Panc1 (cell line): Measurements from ENCODE around the gene BYSL. TPM values are rescaled to one million over a fixed set of nuclear protein-coding genes. Genes with fewer than 3 reads are reported as not detected.
A peak's percentile ranks its signal among the peaks of the same experiment; 100 is the strongest.

Source experiments
- ATAC-seq: fragments of 200-7000 bp; cut with Tn5 transposase; 2 replicates; pipeline ENCODE4 v1.9.1; 2020; ENCODE audit warnings: mild to moderate bottlenecking, moderate library complexity
- BruUV-seq: library from RNA; stranded (reverse); fragments of 400-500 nt; replicated peaks from 2 replicates; lab custom pipeline; 2021; lab: Mats Ljungman, UMichigan
- CTCF ChIA-PET: fragments of 300-600 bp; sonication (Branson Sonifier 250); formaldehyde crosslinking; loops from one replicate; lab custom pipeline; 2022; ENCODE audit warnings: antibody characterized with exemption; lab: Charles Lee
- POLR2A ChIA-PET: fragments of 300-600 bp; sonication (Branson Sonifier 250); formaldehyde crosslinking; loops from one replicate; lab custom pipeline; 2022; ENCODE audit warnings: antibody characterized with exemption; lab: Charles Lee
- DNase-seq: peaks from one replicate; pipeline ENCODE4 v3.0.0-alpha.2; 2010; ENCODE audit warnings: low read depth, low spot score
- H3K27ac ChIP-seq: 2 replicates; pipeline ENCODE4 v1.5.1; 2011; ENCODE audit warnings: mild to moderate bottlenecking, low read length, inconsistent platforms
- H3K27me3 ChIP-seq: fragments of 200-500 bp; sonication (Bioruptor generic); 2 replicates; pipeline ENCODE4 v1.6.0; 2014; ENCODE audit warnings: low read length, inconsistent platforms; ENCODE audit not compliant: control insufficient read depth, insufficient read depth
- H3K36me3 ChIP-seq: fragments of 200-500 bp; sonication (Bioruptor generic); 2 replicates; pipeline ENCODE4 v1.5.1; 2014; ENCODE audit warnings: inconsistent platforms, mild to moderate bottlenecking, low read length, moderate library complexity; ENCODE audit not compliant: control insufficient read depth, insufficient read depth
- H3K4me1 ChIP-seq: 2 replicates; pipeline ENCODE4 v1.5.1; 2011; ENCODE audit warnings: inconsistent platforms, mild to moderate bottlenecking, low read length, moderate library complexity; ENCODE audit not compliant: control insufficient read depth, insufficient read depth
- H3K4me3 ChIP-seq, 2 experiments: 2 replicates each; pipeline ENCODE4 v1.5.1; 2011 to 2012; ENCODE audit warnings: low read depth in 2 of 2, low read length in 2 of 2, mild to moderate bottlenecking in 2 of 2, inconsistent platforms in 1 of 2, moderate library complexity in 1 of 2
- H3K9me3 ChIP-seq: fragments of 200-500 bp; sonication (Bioruptor generic); 2 replicates; pipeline ENCODE4 v1.5.1; 2014; ENCODE audit warnings: low read depth, mild to moderate bottlenecking, inconsistent platforms, low read length, moderate library complexity; ENCODE audit not compliant: control insufficient read depth, insufficient read depth
- POLR2AphosphoS5 ChIP-seq: IDR thresholded peaks from 2 replicates; pipeline ENCODE4 v1.6.1; 2012; ENCODE audit warnings: mild to moderate bottlenecking, low read depth, low read length, moderate library complexity
- SIN3A ChIP-seq: IDR thresholded peaks from 2 replicates; pipeline ENCODE4 v1.6.1; 2012; ENCODE audit warnings: low read depth, mild to moderate bottlenecking, low read length, moderate library complexity, borderline replicate concordance; ENCODE audit not compliant: insufficient read depth
- TCF7L2 ChIP-seq: IDR thresholded peaks from 2 replicates; pipeline ENCODE4 v1.6.1; 2011; ENCODE audit warnings: mild to moderate bottlenecking, low read depth, low read length, inconsistent platforms
- in situ Hi-C: cut with HindIII; loops from 2 replicates; pipeline ENCODE4 v1.10.0; 2016; ENCODE audit warnings: low sequenced_read_pairs, low pct_unique_long_range_greater_than_20kb
- intact Hi-C: fragments of 100-400 bp; cut with micrococcal nuclease; formaldehyde crosslinking; loops from one replicate; pipeline ENCODE4 v1.10.0; 2022; ENCODE audit not compliant: unreplicated experiment
- total RNA-seq: library from RNA; stranded (reverse); gene quantifications from one replicate; pipeline ENCODE4 v1.2.1, GENCODE V29; 2021; ENCODE audit not compliant: unreplicated experiment
- TF ChIP-seq, protein P1 (sequence below): fragments of 450-650 bp; IDR thresholded peaks from 2 replicates; pipeline ENCODE4 v1.5.1; 2017; ENCODE audit warnings: mild to moderate bottlenecking
- TF ChIP-seq, protein P2 (sequence below), 2 experiments: IDR thresholded peaks; 2 replicates each; pipeline ENCODE4 v1.6.1; 2011 to 2012; ENCODE audit warnings: low read depth in 2 of 2, control low read depth in 1 of 2, low read length in 1 of 2, mild to moderate bottlenecking in 1 of 2, moderate library complexity in 1 of 2; ENCODE audit not compliant: insufficient read depth in 1 of 2

The BYSL gene
- total RNA-seq, 1 experiment from 2014 or later: 49.1 TPM

DNA sequence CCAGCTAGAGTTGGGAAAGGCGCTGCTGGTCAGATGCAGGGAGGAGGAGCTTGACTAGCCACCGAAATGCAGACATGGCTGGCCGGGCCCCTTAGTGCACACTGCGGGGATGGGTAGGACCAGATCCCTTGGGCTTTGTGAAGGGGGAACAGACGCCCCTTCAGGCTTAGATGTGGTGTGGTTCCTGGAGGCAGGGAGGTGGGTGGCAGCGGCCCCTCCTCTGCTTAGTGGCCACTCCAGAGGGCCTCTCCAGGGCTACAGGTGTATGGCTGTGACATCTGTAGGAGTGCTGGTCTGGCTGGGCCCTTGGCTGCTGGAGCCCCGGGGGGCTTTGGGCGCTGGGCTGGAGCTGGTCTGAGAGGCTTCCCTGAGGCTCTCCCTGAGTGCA is 14.4 kb downstream of the BYSL start:
- in situ Hi-C loops (no loop called here), intact Hi-C loops (loop anchor here (1.0 kb wide), 2 partner anchors 89 to 109 kb away; no protein-coding TSS in a partner anchor)
- POLR2A ChIA-PET: no interaction called here
- TF ChIP-seq POLR2AphosphoS5: no peak
- TF ChIP-seq, protein P1, sequence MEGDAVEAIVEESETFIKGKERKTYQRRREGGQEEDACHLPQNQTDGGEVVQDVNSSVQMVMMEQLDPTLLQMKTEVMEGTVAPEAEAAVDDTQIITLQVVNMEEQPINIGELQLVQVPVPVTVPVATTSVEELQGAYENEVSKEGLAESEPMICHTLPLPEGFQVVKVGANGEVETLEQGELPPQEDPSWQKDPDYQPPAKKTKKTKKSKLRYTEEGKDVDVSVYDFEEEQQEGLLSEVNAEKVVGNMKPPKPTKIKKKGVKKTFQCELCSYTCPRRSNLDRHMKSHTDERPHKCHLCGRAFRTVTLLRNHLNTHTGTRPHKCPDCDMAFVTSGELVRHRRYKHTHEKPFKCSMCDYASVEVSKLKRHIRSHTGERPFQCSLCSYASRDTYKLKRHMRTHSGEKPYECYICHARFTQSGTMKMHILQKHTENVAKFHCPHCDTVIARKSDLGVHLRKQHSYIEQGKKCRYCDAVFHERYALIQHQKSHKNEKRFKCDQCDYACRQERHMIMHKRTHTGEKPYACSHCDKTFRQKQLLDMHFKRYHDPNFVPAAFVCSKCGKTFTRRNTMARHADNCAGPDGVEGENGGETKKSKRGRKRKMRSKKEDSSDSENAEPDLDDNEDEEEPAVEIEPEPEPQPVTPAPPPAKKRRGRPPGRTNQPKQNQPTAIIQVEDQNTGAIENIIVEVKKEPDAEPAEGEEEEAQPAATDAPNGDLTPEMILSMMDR: no peak
- TF ChIP-seq, protein P2, sequence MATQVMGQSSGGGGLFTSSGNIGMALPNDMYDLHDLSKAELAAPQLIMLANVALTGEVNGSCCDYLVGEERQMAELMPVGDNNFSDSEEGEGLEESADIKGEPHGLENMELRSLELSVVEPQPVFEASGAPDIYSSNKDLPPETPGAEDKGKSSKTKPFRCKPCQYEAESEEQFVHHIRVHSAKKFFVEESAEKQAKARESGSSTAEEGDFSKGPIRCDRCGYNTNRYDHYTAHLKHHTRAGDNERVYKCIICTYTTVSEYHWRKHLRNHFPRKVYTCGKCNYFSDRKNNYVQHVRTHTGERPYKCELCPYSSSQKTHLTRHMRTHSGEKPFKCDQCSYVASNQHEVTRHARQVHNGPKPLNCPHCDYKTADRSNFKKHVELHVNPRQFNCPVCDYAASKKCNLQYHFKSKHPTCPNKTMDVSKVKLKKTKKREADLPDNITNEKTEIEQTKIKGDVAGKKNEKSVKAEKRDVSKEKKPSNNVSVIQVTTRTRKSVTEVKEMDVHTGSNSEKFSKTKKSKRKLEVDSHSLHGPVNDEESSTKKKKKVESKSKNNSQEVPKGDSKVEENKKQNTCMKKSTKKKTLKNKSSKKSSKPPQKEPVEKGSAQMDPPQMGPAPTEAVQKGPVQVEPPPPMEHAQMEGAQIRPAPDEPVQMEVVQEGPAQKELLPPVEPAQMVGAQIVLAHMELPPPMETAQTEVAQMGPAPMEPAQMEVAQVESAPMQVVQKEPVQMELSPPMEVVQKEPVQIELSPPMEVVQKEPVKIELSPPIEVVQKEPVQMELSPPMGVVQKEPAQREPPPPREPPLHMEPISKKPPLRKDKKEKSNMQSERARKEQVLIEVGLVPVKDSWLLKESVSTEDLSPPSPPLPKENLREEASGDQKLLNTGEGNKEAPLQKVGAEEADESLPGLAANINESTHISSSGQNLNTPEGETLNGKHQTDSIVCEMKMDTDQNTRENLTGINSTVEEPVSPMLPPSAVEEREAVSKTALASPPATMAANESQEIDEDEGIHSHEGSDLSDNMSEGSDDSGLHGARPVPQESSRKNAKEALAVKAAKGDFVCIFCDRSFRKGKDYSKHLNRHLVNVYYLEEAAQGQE (IDR thresholded peaks at IDR 0.05; ENCODE audit: insufficient read depth in 1 of 2, low read depth in 2 of 2, low read length in 1 of 2): no peak
- TF ChIP-seq SIN3A: no peak
- no peak for TF ChIP-seq TCF7L2
- peak overlapping the region; percentile 3; the same call in 1 of the 2 replicates for H3K27ac ChIP-seq
- no peaks in the 10 kb centered on the region for H3K9me3 ChIP-seq
- peaks cover 39% of the 10 kb centered on the region for H3K4me1 ChIP-seq
- H3K4me3 ChIP-seq: no peak overlapping the region
- H3K36me3 ChIP-seq: peaks cover 14% of the 10 kb centered on the region
- ATAC-seq: peak; percentile 17
- no peaks in the 10 kb centered on the region for H3K27me3 ChIP-seq
- DNase-seq: no peak
- CTCF ChIA-PET: interaction anchor here (2.4 kb wide), 1 partner anchor 89 kb away, joined by 7 read pairs; no protein-coding TSS in a partner anchor
- no TSS peak for BruUV-seq

DNA sequence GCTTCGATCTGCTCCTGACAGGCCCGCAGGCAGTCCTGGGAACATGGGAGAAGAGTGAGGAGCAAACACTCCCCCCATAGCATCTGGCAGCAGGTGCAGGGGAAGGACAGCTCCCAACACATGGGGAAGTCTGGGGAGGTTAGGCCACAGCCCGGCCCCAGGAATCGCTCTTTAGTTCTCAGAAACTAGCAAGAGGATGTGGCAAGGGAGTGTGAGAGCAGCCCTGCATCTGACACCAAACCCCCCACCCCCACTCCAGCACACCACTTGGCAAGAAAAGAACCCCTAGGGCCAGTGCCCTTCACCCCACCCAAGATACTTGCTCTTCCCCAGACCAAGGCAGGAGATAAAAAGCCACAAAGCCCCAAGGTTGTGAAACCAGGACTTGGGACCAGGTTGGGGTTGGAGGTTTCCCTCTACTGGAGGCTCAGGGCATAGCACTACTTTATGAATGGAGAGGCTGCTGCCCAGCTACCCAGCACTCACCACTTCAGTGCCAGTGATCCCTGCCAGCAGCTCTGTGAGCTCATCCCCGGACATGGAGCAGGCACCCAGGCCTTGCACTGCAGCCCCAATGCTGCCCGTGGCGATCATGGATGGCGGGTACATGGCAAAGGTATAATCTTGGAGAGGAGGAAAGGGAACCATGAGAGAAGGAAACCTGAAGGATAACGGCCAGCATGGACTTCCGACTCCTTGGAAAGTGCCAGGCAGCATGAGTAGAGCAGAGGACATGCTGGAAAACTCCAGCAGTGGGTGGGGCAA is 15.0 kb downstream of the BYSL start:
- Histone ChIP-seq H3K4me1 (peaks cover 39% of the 10 kb centered on the region), H3K27me3 (no peaks in the 10 kb centered on the region), H3K36me3 (peaks cover 14% of the 10 kb centered on the region), H3K4me3 (no peak overlapping the region), H3K27ac (peak overlapping the region; percentile 3; the same call in 1 of the 2 replicates), H3K9me3 (no peaks in the 10 kb centered on the region)
- in situ Hi-C loops: no loop called here
- POLR2A ChIA-PET: no interaction called here
- intact Hi-C loops: loop anchor here (1.0 kb wide), 2 partner anchors 90 to 108 kb away; no protein-coding TSS in a partner anchor
- peak; percentile 82 for ATAC-seq
- TF ChIP-seq SIN3A: 0 out of 2 replicates have a peak, but pooled peaks have one; percentile 26
- TF ChIP-seq POLR2AphosphoS5: peak; percentile 22; the same call in 1 of the 2 replicates
- no peak for TF ChIP-seq TCF7L2
- TF ChIP-seq, protein P2 (IDR thresholded peaks at IDR 0.05; ENCODE audit: insufficient read depth in 1 of 2, low read depth in 2 of 2, low read length in 1 of 2): no peak
- TF ChIP-seq, protein P1: peak; percentile 94
- CTCF ChIA-PET: interaction anchor here (1.3 to 2.4 kb wide), 2 partner anchors 89 to 135 kb away, joined by 5 to 7 read pairs; no protein-coding TSS in a partner anchor
- no TSS peak for BruUV-seq
- DNase-seq: peak; percentile 80
